ENCODE data around the gene MEIOC. TPM values are rescaled to one million over a fixed set of nuclear protein-coding genes. Genes with fewer than 3 reads are reported as not detected.

The MEIOC gene
- total RNA-seq, result 0.07 TPM in 1 of 2 replicates, not detected in the other

DNA sequence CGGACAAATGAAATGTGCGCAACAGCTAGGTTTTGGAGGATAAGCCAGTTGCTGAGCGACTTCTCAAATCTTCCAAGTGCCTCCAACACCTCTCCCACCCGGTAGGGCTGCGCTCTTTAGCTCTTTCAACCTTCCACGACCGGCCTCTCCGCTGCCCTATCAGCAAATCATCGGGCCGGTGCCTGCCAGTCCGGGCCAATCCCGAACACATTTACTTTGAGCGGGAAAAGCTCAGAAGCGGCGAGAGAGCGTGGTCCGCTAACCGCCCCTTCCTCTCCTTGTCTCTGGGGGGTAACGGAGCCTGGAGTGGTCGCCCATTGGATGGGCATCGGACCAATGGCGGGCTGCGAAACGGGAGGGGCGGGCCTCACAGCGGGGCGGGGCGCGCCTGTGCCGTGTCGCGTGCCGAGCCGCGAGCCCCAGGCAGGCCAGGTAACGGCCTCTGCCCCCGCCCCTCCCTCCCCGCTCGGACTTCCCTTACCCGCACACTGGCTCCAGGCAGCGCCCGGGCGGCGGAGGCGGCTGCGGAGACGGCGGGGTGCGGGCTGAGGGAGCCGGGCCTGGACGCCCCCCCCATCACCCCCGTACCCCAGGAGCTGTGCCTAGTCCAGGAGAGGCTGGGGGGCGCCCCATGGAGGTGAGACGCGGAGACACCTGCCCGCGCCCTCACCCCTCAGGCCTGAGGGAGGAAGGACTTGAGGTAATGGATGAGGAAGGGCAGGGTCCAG lies at the start of gene MEIOC:
MEIOC (plus strand) TSS at position 486 of the 728 bp plus-strand sequence; CDS start at position 632, 146 bp downstream.

DNA sequence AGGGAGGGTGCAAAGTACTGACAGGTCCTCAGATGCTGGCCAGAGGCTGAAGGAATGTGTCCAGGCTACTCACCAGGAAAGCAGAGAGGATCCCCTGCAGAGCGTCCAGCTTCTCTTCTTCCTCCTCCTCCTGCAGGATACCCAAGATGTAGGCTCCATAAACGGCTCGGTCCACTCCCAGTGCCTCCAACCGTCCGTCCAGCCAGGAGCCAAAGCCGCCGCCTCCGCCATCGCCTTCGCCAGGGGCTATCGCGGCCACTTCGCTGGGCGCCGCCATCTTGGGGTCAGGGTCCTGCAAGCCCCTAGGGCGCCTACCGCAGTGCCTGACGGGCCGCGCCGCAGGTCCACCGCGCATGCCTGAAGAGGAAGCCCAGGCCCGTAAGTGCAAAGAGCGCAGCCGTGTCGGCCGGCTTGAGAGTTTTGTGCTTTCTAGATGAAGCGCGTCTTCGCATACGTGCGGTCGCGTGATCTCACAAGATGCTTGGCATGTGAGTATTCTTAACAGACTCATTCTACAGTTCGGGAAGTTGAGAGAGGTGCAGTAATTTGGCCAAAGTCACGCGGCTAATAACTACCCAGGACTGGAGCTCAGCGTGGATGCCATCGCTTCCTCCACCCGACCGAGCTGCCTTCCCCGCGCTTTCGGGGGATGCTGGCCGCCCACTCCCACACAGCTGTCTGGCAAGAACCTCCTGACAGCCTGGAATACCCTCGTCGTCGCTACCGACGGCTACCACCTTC lies 33.4 kb downstream of the MEIOC start, which contains the start of gene CCDC43:
CCDC43 (minus strand) TSS at position 300 of the 741 bp plus-strand sequence; CDS start at position 277, 23 bp downstream.

DNA sequence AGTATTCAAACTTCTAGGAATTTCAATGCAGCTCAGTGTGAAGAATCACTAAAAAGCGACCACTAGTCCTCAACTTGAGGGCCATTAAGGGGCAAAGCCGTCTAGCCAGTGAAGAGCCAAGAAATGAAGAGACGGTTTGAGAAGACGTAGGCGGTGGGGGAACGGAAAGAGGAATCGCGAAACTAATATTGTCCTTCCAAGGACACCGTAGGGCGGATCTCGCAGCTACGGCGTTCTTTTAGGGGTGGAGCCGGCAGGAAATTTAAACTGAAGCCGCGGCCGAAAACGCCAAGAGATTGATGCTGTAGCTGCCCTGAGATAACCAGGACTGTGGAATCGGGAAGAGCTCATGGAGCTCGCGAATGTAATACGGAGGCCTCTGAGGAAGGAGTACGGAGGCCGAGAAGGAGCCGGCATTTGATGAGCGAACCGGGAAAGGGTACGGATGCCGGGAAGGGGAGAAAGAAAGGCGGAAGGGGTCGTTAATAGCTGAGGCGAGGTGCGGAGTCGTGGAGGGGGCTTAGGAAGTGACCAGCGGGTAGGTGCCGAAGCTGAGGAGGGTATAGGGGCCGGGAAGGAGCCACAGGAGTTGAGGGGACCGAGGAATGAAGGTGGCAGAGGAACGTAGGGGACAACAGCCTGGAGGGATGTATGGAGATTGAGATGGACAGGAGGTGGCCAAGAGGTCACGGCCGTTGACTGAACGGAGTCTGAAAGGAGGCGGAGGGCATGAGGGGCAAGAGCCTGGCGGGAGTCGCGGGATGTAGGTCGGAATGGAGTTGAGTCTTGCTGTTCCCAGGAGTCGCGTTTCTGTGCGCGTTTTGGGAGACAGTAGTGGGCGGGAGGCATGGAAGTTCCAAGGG lies 52.4 kb downstream of the MEIOC start, which contains the start of gene DBF4B:
DBF4B (plus strand) TSS at position 265 of the 863 bp plus-strand sequence; CDS start at position 421, 156 bp downstream.

Small RNA genes within 50 kb of the gene (small RNA-seq; reads per million reads assigned to genes)
- not detected for gene RN7SL819P
- not detected for gene SMCO4P1

Other genes starting within 250 kb of the MEIOC start
- gene GPATCH8, start 153.1 kb upstream of the MEIOC start, total RNA-seq, result 28.7 and 37.5 TPM in 2 replicates
- 0.66 and 1.2 TPM in 2 replicates for gene FZD2, start 99.0 kb upstream of the MEIOC start, total RNA-seq
- 49.9 and 51.9 TPM in 2 replicates for gene CCDC43, start 33.3 kb downstream of the MEIOC start, total RNA-seq
- gene DBF4B, start 52.2 kb downstream of the MEIOC start, total RNA-seq, result 9.2 and 14.9 TPM in 2 replicates
- 0.13 and 0.22 TPM in 2 replicates for gene ADAM11, start 102.5 kb downstream of the MEIOC start, total RNA-seq
- 10.2 and 15.7 TPM in 2 replicates for gene GJC1, start 173.8 kb downstream of the MEIOC start, total RNA-seq
- not detected in 2 replicates for gene HIGD1B, start 191.4 kb downstream of the MEIOC start, total RNA-seq
- gene EFTUD2, start 243.0 kb downstream of the MEIOC start, total RNA-seq, result 201 and 220 TPM in 2 replicates

Measured in thoracic aorta endothelial cell (primary cell).